Neuronal stem cell (in vitro differentiated cells): ENCODE results near the gene CSGALNACT2. TPM values are rescaled to one million over a fixed set of nuclear protein-coding genes. Genes with fewer than 3 reads are reported as not detected.

Experiments used
- DNase-seq: peaks from one replicate; pipeline ENCODE4 v3.0.0-alpha.2; 2013; ENCODE audit warnings: low spot score
- H2AFZ ChIP-seq: one replicate; pipeline ENCODE4 v1.6.1; 2013; ENCODE audit warnings: mild to moderate bottlenecking, low read length, inconsistent platforms
- H2AK5ac ChIP-seq: 2 replicates; pipeline ENCODE4 v1.6.1; 2013; ENCODE audit warnings: low read depth, mild to moderate bottlenecking, inconsistent platforms, low read length, moderate library complexity, mixed read lengths
- H2BK120ac ChIP-seq: 2 replicates; pipeline ENCODE4 v1.6.1; 2013; ENCODE audit warnings: low read depth, mild to moderate bottlenecking, inconsistent platforms, low read length, moderate library complexity, mixed read lengths
- H2BK12ac ChIP-seq: one replicate; pipeline ENCODE4 v1.6.1; 2013; ENCODE audit warnings: low read length, inconsistent platforms
- H2BK15ac ChIP-seq: 2 replicates; pipeline ENCODE4 v1.6.1; 2013; ENCODE audit warnings: mild to moderate bottlenecking, low read length, inconsistent platforms, mixed read lengths
- H2BK5ac ChIP-seq: one replicate; pipeline ENCODE4 v1.6.1; 2013; ENCODE audit warnings: inconsistent platforms, mild to moderate bottlenecking, low read length, moderate library complexity
- H3K14ac ChIP-seq: one replicate; pipeline ENCODE4 v1.6.1; 2013; ENCODE audit warnings: low read length, inconsistent platforms
- H3K18ac ChIP-seq: 2 replicates; pipeline ENCODE4 v1.6.1; 2013; ENCODE audit warnings: low read length, inconsistent platforms
- H3K23ac ChIP-seq: 2 replicates; pipeline ENCODE4 v1.6.1; 2013; ENCODE audit warnings: low read depth, mild to moderate bottlenecking, mixed read lengths, low read length, inconsistent platforms; ENCODE audit not compliant: poor library complexity
- H3K27ac ChIP-seq: replicated peaks from 3 replicates; pipeline ENCODE4 v1.5.1; 2013; ENCODE audit warnings: low read length, inconsistent platforms
- H3K27me3 ChIP-seq, 3 experiments: 2 replicates each; pipeline ENCODE4 v1.6.1; 2013; ENCODE audit warnings: low read length in 3 of 3, mild to moderate bottlenecking in 2 of 3, inconsistent platforms in 1 of 3, low read depth in 1 of 3, mixed read lengths in 1 of 3, moderate library complexity in 1 of 3; ENCODE audit not compliant: control insufficient read depth in 3 of 3, insufficient read depth in 3 of 3
- H3K36me3 ChIP-seq, 2 donors: replicated peaks in 1 of 2; 2 replicates each; pipeline ENCODE4 v1.6.1; 2013; ENCODE audit warnings: low read length in 2 of 2; ENCODE audit not compliant: control insufficient read depth in 2 of 2, insufficient read depth in 2 of 2
- H3K4ac ChIP-seq: 2 replicates; pipeline ENCODE4 v1.6.1; 2013; ENCODE audit warnings: inconsistent platforms, mild to moderate bottlenecking, low read length, moderate library complexity
- H3K4me1 ChIP-seq, 2 donors: 1 replicate in 1 of 2; 2 replicates in 1 of 2; pipeline ENCODE4 v1.6.1; 2013; ENCODE audit warnings: low read length in 2 of 2, low read depth in 1 of 2; ENCODE audit not compliant: control insufficient read depth in 2 of 2, insufficient read depth in 1 of 2
- H3K4me2 ChIP-seq: one replicate; pipeline ENCODE4 v1.6.1; 2013; ENCODE audit warnings: mild to moderate bottlenecking, low read length, inconsistent platforms; ENCODE audit not compliant: insufficient read depth, poor library complexity, severe bottlenecking
- H3K4me3 ChIP-seq, 2 donors: 2 replicates each; pipeline ENCODE4 v1.5.1; 2013; ENCODE audit warnings: low read length in 2 of 2, mild to moderate bottlenecking in 2 of 2, inconsistent platforms in 1 of 2, moderate library complexity in 1 of 2
- H3K79me1 ChIP-seq: one replicate; pipeline ENCODE4 v1.6.1; 2013; ENCODE audit warnings: low read depth, mild to moderate bottlenecking, inconsistent platforms, low read length, moderate library complexity
- H3K9ac ChIP-seq: one replicate; pipeline ENCODE4 v1.6.1; 2013; ENCODE audit warnings: mild to moderate bottlenecking, low read depth, low read length, inconsistent platforms; ENCODE audit not compliant: poor library complexity
- H3K9me3 ChIP-seq, 2 donors: replicated peaks in 1 of 2; 2 replicates each; pipeline versions ENCODE3 to v1.6.1; 2013; ENCODE audit warnings: low read length in 2 of 2, mild to moderate bottlenecking in 2 of 2, inconsistent platforms in 1 of 2, low read depth in 1 of 2, mixed read lengths in 1 of 2, moderate library complexity in 1 of 2; ENCODE audit not compliant: control insufficient read depth in 2 of 2, insufficient read depth in 1 of 2
- H4K8ac ChIP-seq: one replicate; pipeline ENCODE4 v1.6.1; 2013; ENCODE audit warnings: low read depth, mild to moderate bottlenecking, inconsistent platforms, low read length, moderate library complexity
- H4K91ac ChIP-seq: one replicate; pipeline ENCODE4 v1.6.1; 2013; ENCODE audit warnings: low read length, low read depth, mild to moderate bottlenecking, inconsistent platforms; ENCODE audit not compliant: poor library complexity
- WGBS, 2 donors: extraction: QIAGEN DNeasy Blood & Tissue Kit; methylation state at CpG; one replicate each; pipeline ENCODE4 v1.1.7; 2013; ENCODE audit warnings: missing lambda C conversion rate in 2 of 2, mixed read lengths in 1 of 2; ENCODE audit not compliant: insufficient read length in 2 of 2, insufficient replicate concordance in 1 of 2; ENCODE audit errors: extremely low coverage in 2 of 2; 5-methylcytosine and 5-hydroxymethylcytosine counted together
- polyA plus RNA-seq, 2 experiments: library from polyadenylated mRNA; stranded (reverse); fragments of 200-250 nt; gene quantifications; one replicate each; pipeline ENCODE4 v1.2.3, GENCODE V29; 2013

CSGALNACT2 gene, protein sequence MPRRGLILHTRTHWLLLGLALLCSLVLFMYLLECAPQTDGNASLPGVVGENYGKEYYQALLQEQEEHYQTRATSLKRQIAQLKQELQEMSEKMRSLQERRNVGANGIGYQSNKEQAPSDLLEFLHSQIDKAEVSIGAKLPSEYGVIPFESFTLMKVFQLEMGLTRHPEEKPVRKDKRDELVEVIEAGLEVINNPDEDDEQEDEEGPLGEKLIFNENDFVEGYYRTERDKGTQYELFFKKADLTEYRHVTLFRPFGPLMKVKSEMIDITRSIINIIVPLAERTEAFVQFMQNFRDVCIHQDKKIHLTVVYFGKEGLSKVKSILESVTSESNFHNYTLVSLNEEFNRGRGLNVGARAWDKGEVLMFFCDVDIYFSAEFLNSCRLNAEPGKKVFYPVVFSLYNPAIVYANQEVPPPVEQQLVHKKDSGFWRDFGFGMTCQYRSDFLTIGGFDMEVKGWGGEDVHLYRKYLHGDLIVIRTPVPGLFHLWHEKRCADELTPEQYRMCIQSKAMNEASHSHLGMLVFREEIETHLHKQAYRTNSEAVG
- 6.7 TPM for polyA plus RNA-seq (2013, experiment 1 of 2)
- polyA plus RNA-seq (2013, experiment 2 of 2), result 7.4 TPM

DNA sequence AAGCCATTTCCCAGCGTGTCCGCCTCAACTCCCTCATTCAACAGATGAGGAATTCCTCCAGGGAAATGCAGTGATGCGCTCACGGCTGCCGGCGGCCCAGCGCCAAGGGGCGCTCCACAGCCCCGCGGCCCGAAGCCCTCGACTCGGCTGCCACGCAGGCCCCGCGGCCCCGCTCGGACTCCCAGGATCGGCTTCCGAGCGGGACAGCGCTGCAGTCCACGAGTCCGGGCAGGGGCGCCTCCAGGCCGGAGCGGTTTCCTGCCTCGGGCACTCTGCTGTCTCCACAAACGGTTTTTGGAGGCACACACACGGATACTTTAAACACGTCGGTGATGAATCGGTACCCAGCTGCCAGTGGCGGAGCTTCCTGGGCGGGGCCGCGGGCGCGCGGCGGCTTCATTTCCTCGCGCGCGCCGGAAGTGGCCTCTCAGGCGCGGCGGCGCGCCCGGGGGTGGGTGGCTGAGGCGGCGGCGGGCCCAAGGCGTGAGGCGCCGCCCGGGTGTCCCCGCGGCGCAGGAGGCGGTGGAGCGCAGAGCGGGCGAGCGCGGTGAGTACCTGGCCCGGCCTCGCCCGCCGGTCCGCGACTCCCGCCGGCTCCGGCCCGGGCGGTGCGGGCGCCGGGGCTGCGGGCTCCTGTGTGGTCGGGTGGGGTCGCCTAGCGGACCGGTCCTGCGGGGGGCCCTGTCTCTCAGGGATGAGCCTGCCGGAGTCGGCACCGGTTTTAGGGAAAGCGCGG lies at the start of gene CSGALNACT2:
CSGALNACT2 (plus strand) TSS at position 425 of the 736 bp plus-strand sequence. CDS start 16,705 bp downstream, outside the sequence.
- Histone ChIP-seq H3K9me3 (no peaks in the 10 kb centered on the region), H3K18ac (peak within 1 kb of the TSS; percentile 95), H3K23ac (peak within 1 kb of the TSS; percentile 97), H3K27ac (peak within 1 kb of the TSS; percentile 52), H3K4me2 (peak within 1 kb of the TSS; percentile 83), H2BK120ac (no peak within 1 kb of the TSS), H2BK5ac (peak within 1 kb of the TSS; percentile 91), H3K14ac (peak within 1 kb of the TSS; percentile 60), H3K36me3 (peaks cover 0 to 3% of the 10 kb centered on the region in 2 donors), H3K4me3 (peak within 1 kb of the TSS; percentile 87 to 98), H2BK15ac (no peak within 1 kb of the TSS), H2BK12ac (no peak within 1 kb of the TSS), H2AFZ (peak within 1 kb of the TSS; percentile 99), H4K8ac (no peak within 1 kb of the TSS), H3K79me1 (peaks cover 3% of the 10 kb centered on the region), H3K9ac (peak within 1 kb of the TSS; percentile 88), H2AK5ac (no peak within 1 kb of the TSS), H3K4ac (no peak within 1 kb of the TSS), H3K27me3 (no peaks in the 10 kb centered on the region), H3K4me1 (peaks cover 0 to 2% of the 10 kb centered on the region in 2 donors), H4K91ac (no peak within 1 kb of the TSS)
- DNase-seq, result peak; percentile 62
- no CpG with 5 or more reads among the region's 93 CpGs for WGBS, 2 donors

DNA sequence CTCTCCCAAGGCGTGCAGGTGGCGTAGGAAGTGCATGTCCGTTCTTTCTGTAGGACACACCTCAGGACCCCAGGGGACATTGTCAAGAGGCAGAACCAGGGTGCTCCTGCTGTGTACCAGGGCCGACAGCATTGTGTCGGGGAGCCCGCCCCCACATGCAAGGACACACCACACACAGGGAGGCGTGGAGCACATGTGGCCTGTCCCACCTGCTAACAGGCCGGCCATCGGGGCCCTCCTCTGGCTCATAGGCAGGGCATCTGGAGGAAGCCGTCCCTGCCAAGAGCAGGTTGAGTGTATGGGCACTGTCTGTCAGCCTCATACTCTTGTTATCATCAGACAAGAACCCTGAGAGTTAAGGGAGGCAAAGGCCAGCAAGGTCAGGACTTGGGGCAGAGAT lies 48.7 kb upstream of the CSGALNACT2 start:
- H2AK5ac ChIP-seq, result peak overlapping the region; percentile 34
- no peak overlapping the region for H3K4ac ChIP-seq
- H2BK15ac ChIP-seq, result no peak overlapping the region
- H3K14ac ChIP-seq, result peak overlapping the region; percentile 31
- no peak overlapping the region for H4K8ac ChIP-seq
- H3K27me3 ChIP-seq, result peaks cover 0 to 20% (median 0%) of the 10 kb centered on the region in 3 experiments
- no peaks in the 10 kb centered on the region for H3K9me3 ChIP-seq
- no peak overlapping the region for H2BK120ac ChIP-seq
- H3K18ac ChIP-seq, result peak overlapping the region; percentile 54
- H3K4me1 ChIP-seq, result no peaks in the 10 kb centered on the region
- H2BK5ac ChIP-seq, result no peak overlapping the region
- WGBS, 2 donors, result no CpG with 5 or more reads among the region's 10 CpGs
- no peaks in the 10 kb centered on the region for H3K79me1 ChIP-seq
- no peak overlapping the region for H3K9ac ChIP-seq
- no peak for DNase-seq
- H3K23ac ChIP-seq, result no peak overlapping the region
- H3K27ac ChIP-seq, result no peak overlapping the region
- H2AFZ ChIP-seq, result no peak overlapping the region
- H3K4me2 ChIP-seq, result no peak overlapping the region
- H2BK12ac ChIP-seq, result no peak overlapping the region
- no peaks in the 10 kb centered on the region for H3K36me3 ChIP-seq
- no peak overlapping the region for H3K4me3 ChIP-seq
- no peak overlapping the region for H4K91ac ChIP-seq

DNA sequence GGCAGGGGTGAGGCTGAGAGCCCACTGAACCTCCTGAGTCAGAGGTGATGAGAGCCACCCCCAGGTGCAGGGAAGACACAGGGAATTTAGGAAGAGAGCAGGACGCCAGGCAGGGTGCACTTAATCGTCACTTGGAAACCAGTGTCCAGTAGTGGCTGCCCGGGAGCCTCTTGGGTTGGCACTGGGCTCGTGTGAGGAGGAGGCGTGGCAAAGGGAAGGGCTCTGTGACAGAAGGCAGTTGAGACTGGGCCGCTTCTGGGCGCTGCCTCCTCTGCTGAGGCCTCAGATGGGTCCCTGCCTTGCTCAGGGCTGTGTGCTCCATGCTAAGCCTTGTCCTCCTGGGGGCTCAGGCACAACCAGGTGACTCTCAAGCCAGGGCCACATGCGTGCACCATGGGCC lies 48.1 kb upstream of the CSGALNACT2 start:
- H3K4ac ChIP-seq, result no peak overlapping the region
- no peak overlapping the region for H3K23ac ChIP-seq
- no CpG with 5 or more reads among the region's 8 CpGs for WGBS, 2 donors
- no peak overlapping the region for H2BK15ac ChIP-seq
- H3K9me3 ChIP-seq, result no peaks in the 10 kb centered on the region
- peaks cover 0 to 16% (median 0%) of the 10 kb centered on the region in 3 experiments for H3K27me3 ChIP-seq
- no peaks in the 10 kb centered on the region for H3K36me3 ChIP-seq
- no peak overlapping the region for H2BK120ac ChIP-seq
- no peak overlapping the region for H2AFZ ChIP-seq
- no peaks in the 10 kb centered on the region for H3K4me1 ChIP-seq
- no peaks in the 10 kb centered on the region for H3K79me1 ChIP-seq
- no peak overlapping the region for H3K4me3 ChIP-seq
- no peak overlapping the region for H2AK5ac ChIP-seq
- H4K8ac ChIP-seq, result no peak overlapping the region
- no peak overlapping the region for H2BK5ac ChIP-seq
- H3K9ac ChIP-seq, result no peak overlapping the region
- no peak for DNase-seq
- H3K14ac ChIP-seq, result peak overlapping the region; percentile 39
- no peak overlapping the region for H3K18ac ChIP-seq
- no peak overlapping the region for H3K4me2 ChIP-seq
- H4K91ac ChIP-seq, result no peak overlapping the region
- H3K27ac ChIP-seq, result no peak overlapping the region
- no peak overlapping the region for H2BK12ac ChIP-seq

DNA sequence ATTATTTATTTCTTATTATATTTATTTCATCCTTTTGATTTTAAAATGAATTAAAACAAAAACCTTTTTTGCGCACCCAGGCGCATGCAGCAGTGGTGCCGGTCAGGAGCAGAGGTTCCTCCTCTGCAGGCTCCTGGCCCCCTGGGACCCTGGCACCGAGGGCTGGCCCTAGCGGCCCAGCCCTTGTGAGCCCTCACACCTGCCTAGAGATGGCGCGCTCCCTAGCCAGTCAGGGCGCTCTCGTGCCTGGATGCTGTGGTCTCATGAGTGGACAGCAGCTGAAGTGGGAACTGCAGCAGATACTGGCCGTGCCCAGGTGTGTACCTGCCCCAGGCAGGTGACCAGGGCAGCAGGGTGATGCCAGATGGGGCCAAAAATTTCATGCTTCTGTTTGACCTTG lies 47.6 kb upstream of the CSGALNACT2 start:
- Histone ChIP-seq H3K14ac (no peak overlapping the region), H3K4ac (no peak overlapping the region), H3K18ac (no peak overlapping the region), H2AK5ac (no peak overlapping the region), H3K27ac (no peak overlapping the region), H2BK120ac (no peak overlapping the region), H3K23ac (no peak overlapping the region), H3K4me3 (no peak overlapping the region), H2BK5ac (no peak overlapping the region), H3K4me2 (no peak overlapping the region), H4K91ac (no peak overlapping the region), H4K8ac (no peak overlapping the region), H2BK15ac (no peak overlapping the region), H3K4me1 (no peaks in the 10 kb centered on the region), H3K9me3 (no peaks in the 10 kb centered on the region), H3K79me1 (no peaks in the 10 kb centered on the region), H2AFZ (no peak overlapping the region), H2BK12ac (no peak overlapping the region), H3K9ac (no peak overlapping the region), H3K27me3 (peaks cover 0 to 21% (median 0%) of the 10 kb centered on the region in 3 experiments), H3K36me3 (no peaks in the 10 kb centered on the region)
- no CpG with 5 or more reads among the region's 10 CpGs for WGBS, 2 donors
- DNase-seq, result no peak
